GM12873 (cell line): ENCODE results near the gene KLF16.

Experiments used
- CTCF ChIP-seq: IDR thresholded peaks from 2 replicates; pipeline ENCODE4 v1.5.1; 2012; ENCODE audit warnings: low read depth, mild to moderate bottlenecking, moderate library complexity, low read length, control low read depth; ENCODE audit not compliant: insufficient read depth; ENCODE audit errors: missing control alignments

Gene KLF16

GRCh38 chr19:1853295-1854038, 9.9 kb downstream of the KLF16 start:
- peak; percentile 97 for TF ChIP-seq CTCF

GRCh38 chr19:1852581-1853128, 10.7 kb downstream of the KLF16 start:
- TF ChIP-seq CTCF, result no peak

GRCh38 chr19:1851654-1852580, 11.5 kb downstream of the KLF16 start:
- no peak for TF ChIP-seq CTCF

GRCh38 chr19:1850809-1851653, 12.3 kb downstream of the KLF16 start:
- TF ChIP-seq CTCF, result peak; percentile 49

- TF ChIP-seq CTCF, result no peak
These were observed 13.4 kb downstream of the KLF16 start for GRCh38 chr19:1849886-1850398.

- TF ChIP-seq CTCF, result no peak
These were observed 14.3 kb downstream of the KLF16 start for GRCh38 chr19:1849132-1849474.
